Mesendoderm (in vitro differentiated cells): ENCODE results near the gene IL6. TPM values are rescaled to one million over a fixed set of nuclear protein-coding genes. Genes with fewer than 3 reads are reported as not detected.
"Not testable (repeated sequence)": the region's sequence is repeated elsewhere in the genome, so short reads cannot be mapped to it uniquely, and the experiment has no call there.

Source experiments
- DNase-seq: peaks from one replicate; pipeline ENCODE4 v3.0.0; 2013
- H2AK5ac ChIP-seq: 2 replicates; pipeline ENCODE4 v1.6.1; 2013; ENCODE audit warnings: low read length, inconsistent platforms
- H2BK120ac ChIP-seq: 2 replicates; pipeline ENCODE4 v1.6.1; 2013; ENCODE audit warnings: low read depth, mild to moderate bottlenecking, low read length, moderate library complexity, mixed read lengths
- H2BK15ac ChIP-seq: replicated peaks from 2 replicates; pipeline ENCODE4 v1.6.1; 2013; ENCODE audit warnings: low read depth, mild to moderate bottlenecking, moderate library complexity
- H2BK5ac ChIP-seq: 2 replicates; pipeline ENCODE4 v1.6.1; 2013; ENCODE audit warnings: low read length, inconsistent platforms
- H3K18ac ChIP-seq: 2 replicates; pipeline ENCODE4 v1.6.1; 2013; ENCODE audit warnings: mild to moderate bottlenecking, low read length, mixed read lengths
- H3K23ac ChIP-seq: one replicate; pipeline ENCODE4 v1.6.1; 2013; ENCODE audit warnings: low read length
- H3K27ac ChIP-seq: 2 replicates; pipeline ENCODE4 v1.5.1; 2013; ENCODE audit warnings: low read depth, mild to moderate bottlenecking, inconsistent platforms, low read length, moderate library complexity
- H3K27me3 ChIP-seq: 2 replicates; pipeline ENCODE4 v1.6.1; 2013; ENCODE audit warnings: low read length, control low read depth, mild to moderate bottlenecking, inconsistent platforms; ENCODE audit not compliant: insufficient read depth, poor library complexity
- H3K36me3 ChIP-seq: 2 replicates; pipeline ENCODE4 v1.6.1; 2013; ENCODE audit warnings: low read length, inconsistent platforms; ENCODE audit not compliant: control insufficient read depth, insufficient read depth
- H3K4ac ChIP-seq: one replicate; pipeline ENCODE4 v1.6.1; 2013; ENCODE audit warnings: low read depth, mild to moderate bottlenecking, low read length, moderate library complexity
- H3K4me1 ChIP-seq: 2 replicates; pipeline ENCODE4 v1.6.1; 2013; ENCODE audit warnings: low read depth, low read length, inconsistent platforms; ENCODE audit not compliant: control insufficient read depth
- H3K4me2 ChIP-seq: 2 replicates; pipeline ENCODE4 v1.6.1; 2013; ENCODE audit warnings: low read length
- H3K4me3 ChIP-seq: 2 replicates; pipeline ENCODE4 v1.5.1; 2013; ENCODE audit warnings: mild to moderate bottlenecking, low read length
- H3K56ac ChIP-seq: one replicate; pipeline ENCODE4 v1.6.1; 2013; ENCODE audit warnings: low read length
- H3K79me1 ChIP-seq: 2 replicates; pipeline ENCODE4 v1.6.1; 2013; ENCODE audit warnings: low read length, inconsistent platforms
- H3K79me2 ChIP-seq: 2 replicates; pipeline ENCODE4 v1.6.1; 2013; ENCODE audit warnings: mild to moderate bottlenecking, low read length; ENCODE audit not compliant: control insufficient read depth, insufficient read depth
- H3K9ac ChIP-seq: 2 replicates; pipeline ENCODE4 v1.6.1; 2013; ENCODE audit warnings: low read length, inconsistent platforms
- H4K5ac ChIP-seq: one replicate; pipeline ENCODE4 v1.6.1; 2013; ENCODE audit warnings: low read length
- H4K8ac ChIP-seq: one replicate; pipeline ENCODE4 v1.6.1; 2013; ENCODE audit warnings: low read depth, mild to moderate bottlenecking, control low read depth, low read length, moderate library complexity
- WGBS: extraction: QIAGEN DNeasy Blood & Tissue Kit; methylation state at CpG from one replicate; pipeline ENCODE4 v1.1.7; 2013; ENCODE audit warnings: low lambda C conversion rate, missing lambda C conversion rate; ENCODE audit not compliant: insufficient coverage; ENCODE audit errors: extremely low coverage; 5-methylcytosine and 5-hydroxymethylcytosine counted together
- polyA plus RNA-seq, 2 experiments: library from polyadenylated mRNA; stranded (reverse); fragments of 200-250 nt; gene quantifications; one replicate each; pipeline ENCODE4 v1.2.3, GENCODE V29; 2013

The IL6 gene
- polyA plus RNA-seq (2013, experiment 1 of 2), result 4.6 TPM
- 4.6 TPM for polyA plus RNA-seq (2013, experiment 2 of 2)

- H3K4me3 ChIP-seq, result no peak within 1 kb of the TSS
- H4K8ac ChIP-seq, result peak within 1 kb of the TSS; percentile 30
- no peaks in the 10 kb centered on the region for H3K79me1 ChIP-seq
- peak within 1 kb of the TSS; percentile 35 for H3K9ac ChIP-seq
- peak within 1 kb of the TSS; percentile 67 for H3K27ac ChIP-seq
- peak within 1 kb of the TSS; percentile 48 for H3K23ac ChIP-seq
- H3K36me3 ChIP-seq, result no peaks in the 10 kb centered on the region
- no peak within 1 kb of the TSS for H3K4me2 ChIP-seq
- peak within 1 kb of the TSS; percentile 92 for H3K18ac ChIP-seq
- peak within 1 kb of the TSS; percentile 77 for H3K4ac ChIP-seq
- H3K56ac ChIP-seq, result peak within 1 kb of the TSS; percentile 52
- WGBS, result no CpG with 5 or more reads among the region's 28 CpGs
- H2AK5ac ChIP-seq, result peak within 1 kb of the TSS; percentile 15
- H2BK5ac ChIP-seq, result peak within 1 kb of the TSS; percentile 66
- peak; percentile 85 for DNase-seq
- H3K79me2 ChIP-seq, result no peaks in the 10 kb centered on the region
- no peak within 1 kb of the TSS for H4K5ac ChIP-seq
- H3K4me1 ChIP-seq, result peaks cover 3% of the 10 kb centered on the region
- no peak within 1 kb of the TSS for H2BK15ac ChIP-seq
- H3K27me3 ChIP-seq, result no peaks in the 10 kb centered on the region
- peak within 1 kb of the TSS; percentile 91 for H2BK120ac ChIP-seq
Observed at GRCh38 chr7:22726907-22727713, at the start of gene IL6. IL6 (plus strand) TSS chr7:22727200; CDS start chr7:22727263, 63 bp downstream.

- H3K4ac ChIP-seq, H3K27me3 ChIP-seq, H3K4me1 ChIP-seq, H3K4me2 ChIP-seq, H3K9ac ChIP-seq, H4K8ac ChIP-seq, H3K79me2 ChIP-seq, H3K36me3 ChIP-seq, H2BK5ac ChIP-seq, H2AK5ac ChIP-seq, DNase-seq, H3K18ac ChIP-seq, H2BK15ac ChIP-seq, H4K5ac ChIP-seq, H3K4me3 ChIP-seq, H3K27ac ChIP-seq, H3K56ac ChIP-seq, H3K79me1 ChIP-seq, H3K23ac ChIP-seq: not testable (repeated sequence)
- peak overlapping the region; percentile 4 for H2BK120ac ChIP-seq
- no CpG with 5 or more reads among the region's 5 CpGs for WGBS
Observed at GRCh38 chr7:22677263-22677662, 49.7 kb upstream of the IL6 start.

DNA sequence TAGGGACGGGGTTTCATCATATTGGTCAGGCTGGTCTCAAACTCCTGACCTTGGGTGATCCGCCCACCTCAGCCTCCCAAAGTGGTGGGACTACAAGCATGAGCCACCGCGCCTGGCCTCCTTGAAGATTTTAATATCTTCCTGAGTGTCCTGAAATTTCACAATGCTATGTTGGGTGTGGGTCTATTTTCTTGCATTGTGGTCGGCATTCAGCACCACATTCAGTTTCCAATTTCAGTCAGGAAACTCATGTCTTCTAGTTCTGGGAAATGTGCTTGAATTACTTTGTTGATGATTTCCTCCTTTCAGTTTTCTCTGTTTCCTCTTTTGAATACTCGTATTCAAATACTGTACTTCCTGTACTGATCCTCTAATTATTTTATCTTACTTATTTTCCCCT, 49.3 kb upstream of the IL6 start:
- no peak overlapping the region for H3K9ac ChIP-seq
- H3K36me3 ChIP-seq, result no peaks in the 10 kb centered on the region
- H2BK120ac ChIP-seq, result peak overlapping the region; percentile 4
- peak overlapping the region; percentile 64 for H3K18ac ChIP-seq
- no peaks in the 10 kb centered on the region for H3K79me1 ChIP-seq
- peaks cover 4% of the 10 kb centered on the region for H3K4me1 ChIP-seq
- H2BK15ac ChIP-seq, result no peak overlapping the region
- H2BK5ac ChIP-seq, result no peak overlapping the region
- H3K56ac ChIP-seq, result no peak overlapping the region
- no peak overlapping the region for H4K5ac ChIP-seq
- H3K79me2 ChIP-seq, result no peaks in the 10 kb centered on the region
- no peak overlapping the region for H3K23ac ChIP-seq
- H3K4me2 ChIP-seq, result no peak overlapping the region
- H3K4me3 ChIP-seq, result no peak overlapping the region
- no peak overlapping the region for H3K27ac ChIP-seq
- no peak overlapping the region for H4K8ac ChIP-seq
- no peak for DNase-seq
- no CpG with 5 or more reads among the region's 6 CpGs for WGBS
- no peaks in the 10 kb centered on the region for H3K27me3 ChIP-seq
- no peak overlapping the region for H3K4ac ChIP-seq
- H2AK5ac ChIP-seq, result no peak overlapping the region

DNA sequence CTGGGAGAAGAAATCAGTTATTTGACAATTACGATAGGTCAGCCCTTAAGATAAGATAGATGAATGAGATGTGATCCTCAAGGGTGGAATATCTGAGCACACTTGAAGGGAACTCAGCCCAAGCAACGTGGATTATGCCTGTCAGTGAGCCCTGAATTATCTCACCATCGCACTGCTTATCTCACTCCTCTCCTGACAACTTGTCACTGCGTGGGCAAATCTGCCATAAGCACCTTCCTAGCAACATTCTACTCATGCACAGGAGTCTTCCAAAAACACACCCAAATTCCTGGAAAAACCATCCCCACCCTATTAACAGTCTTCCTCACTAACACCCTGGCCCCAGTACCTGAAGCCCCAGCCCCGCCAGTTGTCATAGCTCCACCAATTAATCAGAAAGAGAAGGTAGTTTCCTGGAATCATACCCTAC, 46.5 kb upstream of the IL6 start:
- no peak for DNase-seq
- no peaks in the 10 kb centered on the region for H3K27me3 ChIP-seq
- H2BK5ac ChIP-seq, result no peak overlapping the region
- no peak overlapping the region for H3K23ac ChIP-seq
- H2AK5ac ChIP-seq, result no peak overlapping the region
- H3K56ac ChIP-seq, result no peak overlapping the region
- no peak overlapping the region for H3K9ac ChIP-seq
- H3K27ac ChIP-seq, result no peak overlapping the region
- H3K36me3 ChIP-seq, result no peaks in the 10 kb centered on the region
- no peak overlapping the region for H3K4ac ChIP-seq
- no peaks in the 10 kb centered on the region for H3K79me2 ChIP-seq
- no peak overlapping the region for H2BK120ac ChIP-seq
- WGBS, result no CpG with 5 or more reads among the region's 5 CpGs
- no peaks in the 10 kb centered on the region for H3K79me1 ChIP-seq
- no peak overlapping the region for H2BK15ac ChIP-seq
- H3K4me2 ChIP-seq, result no peak overlapping the region
- H3K4me3 ChIP-seq, result no peak overlapping the region
- no peak overlapping the region for H4K5ac ChIP-seq
- H4K8ac ChIP-seq, result no peak overlapping the region
- H3K4me1 ChIP-seq, result no peaks in the 10 kb centered on the region
- no peak overlapping the region for H3K18ac ChIP-seq

DNA sequence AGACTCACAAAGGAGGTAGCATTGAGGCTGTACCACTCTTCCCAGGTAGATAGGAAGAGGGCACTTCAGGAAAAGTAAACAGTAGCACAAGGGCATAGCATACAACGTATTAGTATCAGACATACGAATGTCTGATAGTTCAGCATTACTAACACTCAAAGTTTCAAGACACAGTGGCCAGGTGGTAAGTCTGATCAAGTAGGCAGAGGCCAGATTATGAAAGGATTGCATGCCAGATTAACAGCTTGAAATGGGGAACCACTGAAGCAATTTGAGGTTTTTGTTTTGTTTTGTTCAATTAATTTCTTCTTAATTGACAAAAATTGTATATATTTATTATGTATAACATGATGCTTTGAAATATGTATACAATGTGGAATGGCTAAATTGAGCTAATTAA, 45.7 kb upstream of the IL6 start:
- WGBS, result no CpG with 5 or more reads among the region's 2 CpGs
- Histone ChIP-seq H3K79me2 (no peaks in the 10 kb centered on the region), H2BK5ac (no peak overlapping the region)

More for the DNA sequence above, 45.7 kb upstream of the IL6 start:
- H2BK15ac ChIP-seq, result no peak overlapping the region
- no peak overlapping the region for H3K18ac ChIP-seq
- H3K4ac ChIP-seq, result no peak overlapping the region
- no peak overlapping the region for H4K8ac ChIP-seq
- no peaks in the 10 kb centered on the region for H3K36me3 ChIP-seq
- no peaks in the 10 kb centered on the region for H3K27me3 ChIP-seq
- H3K56ac ChIP-seq, result no peak overlapping the region
- H3K4me2 ChIP-seq, result no peak overlapping the region
- no peak for DNase-seq
- no peak overlapping the region for H3K27ac ChIP-seq
- no peaks in the 10 kb centered on the region for H3K79me1 ChIP-seq
- no peak overlapping the region for H2BK120ac ChIP-seq
- H3K9ac ChIP-seq, result no peak overlapping the region
- no peak overlapping the region for H3K23ac ChIP-seq
- H3K4me3 ChIP-seq, result no peak overlapping the region
- no peak overlapping the region for H2AK5ac ChIP-seq
- H4K5ac ChIP-seq, result no peak overlapping the region
- no peaks in the 10 kb centered on the region for H3K4me1 ChIP-seq
